HCT116 (cell line): Measurements from ENCODE around the gene PCDH1. TPM values are rescaled to one million over a fixed set of nuclear protein-coding genes. Genes with fewer than 3 reads are reported as not detected.

Experiments used
- ATAC-seq: fragments of 200-7000 bp; cut with Tn5 transposase; 2 replicates; pipeline ENCODE4 v1.9.1; 2020; ENCODE audit warnings: mild to moderate bottlenecking, moderate library complexity
- BruUV-seq: library from RNA; stranded (reverse); fragments of 400-500 nt; replicated peaks from 2 replicates; lab custom pipeline; 2021; lab: Mats Ljungman, UMichigan
- CTCF ChIA-PET: fragments of 300-600 bp; sonication (Branson Sonifier 250); formaldehyde crosslinking; loops from one replicate; lab custom pipeline; 2021; ENCODE audit warnings: antibody characterized with exemption; lab: Charles Lee
- POLR2A ChIA-PET: fragments of 300-600, 350-600 bp; sonication (Branson Sonifier 250); formaldehyde crosslinking; loops from one replicate; lab custom pipeline; 2021; ENCODE audit warnings: antibody characterized with exemption; lab: Charles Lee
- RAD21 ChIA-PET, 2 experiments: fragments of 300-600 bp; sonication (Branson Sonifier 250); formaldehyde crosslinking; loops; one replicate each; lab custom pipeline; 2023; ENCODE audit warnings: low total read pairs in 2 of 2; ENCODE audit not compliant: uncharacterized antibody in 2 of 2, unreplicated experiment in 2 of 2, low non-redundant PET in 1 of 2; lab: Charles Lee
- DNase-seq: peaks from one replicate; pipeline ENCODE4 v3.0.0-alpha.2; 2010; ENCODE audit warnings: low read depth, low spot score
- H2AFZ ChIP-seq: fragments of 200-600 bp; shearing (Covaris generic), sonication (generic); 2 replicates; pipeline ENCODE4 v1.6.1; 2017; ENCODE audit warnings: low read depth, mixed run types, mixed read lengths, antibody characterized with exemption, low read length; ENCODE audit not compliant: poor library complexity, severe bottlenecking
- H3K27ac ChIP-seq: 2 replicates; pipeline ENCODE4 v1.5.1; 2012; ENCODE audit warnings: low read depth, low read length
- H3K27me3 ChIP-seq: fragments of 200-600 bp; sonication (generic); 2 replicates; pipeline ENCODE4 v1.6.1; 2016; ENCODE audit warnings: mixed run types, low read length, mixed read lengths; ENCODE audit not compliant: insufficient read depth
- H3K36me3 ChIP-seq, 2 experiments: fragments of 200-500 bp in 1 of 2; fragments of 200-600 bp in 1 of 2; sonication (Bioruptor generic) in 1 of 2; sonication (generic) in 1 of 2; 2 replicates each; pipeline versions ENCODE4 v1.5.1 to v1.6.1; 2014 to 2016; ENCODE audit warnings: low read length in 2 of 2, inconsistent platforms in 1 of 2, mixed read lengths in 1 of 2, mixed run types in 1 of 2; ENCODE audit not compliant: insufficient read depth in 2 of 2, control insufficient read depth in 1 of 2
- H3K4me1 ChIP-seq, 2 experiments: fragments of 200-600 bp in 1 of 2; sonication (generic) in 1 of 2; 2 replicates each; pipeline versions ENCODE4 v1.5.1 to v1.6.1; 2012 to 2017; ENCODE audit warnings: low read length in 2 of 2, inconsistent platforms in 1 of 2, mild to moderate bottlenecking in 1 of 2, mixed read lengths in 1 of 2, mixed run types in 1 of 2, moderate library complexity in 1 of 2; ENCODE audit not compliant: insufficient read depth in 2 of 2, control insufficient read depth in 1 of 2
- H3K4me2 ChIP-seq: fragments of 200-600 bp; sonication (generic); 2 replicates; pipeline ENCODE4 v1.6.1; 2017; ENCODE audit warnings: mixed run types, low read length, mixed read lengths
- H3K4me3 ChIP-seq, 2 experiments: fragments of 200-600 bp in 1 of 2; sonication (generic) in 1 of 2; replicated peaks in 1 of 2; 2 replicates each; pipeline ENCODE4 v1.5.1; 2011 to 2016; ENCODE audit warnings: low read length in 2 of 2, control low read depth in 1 of 2, low read depth in 1 of 2, mild to moderate bottlenecking in 1 of 2, mixed read lengths in 1 of 2, mixed run types in 1 of 2
- H3K79me2 ChIP-seq: fragments of 200-600 bp; sonication (generic); 2 replicates; pipeline ENCODE4 v1.6.1; 2017; ENCODE audit warnings: mild to moderate bottlenecking, mixed run types, low read length, moderate library complexity, mixed read lengths; ENCODE audit not compliant: insufficient read depth
- H3K9ac ChIP-seq: fragments of 200-600 bp; sonication (generic); 2 replicates; pipeline ENCODE4 v1.6.1; 2016; ENCODE audit warnings: low read length, mixed read lengths
- H3K9me2 ChIP-seq: fragments of 200-600 bp; sonication (generic), shearing (Covaris generic); 2 replicates; pipeline ENCODE4 v1.6.1; 2017; ENCODE audit warnings: mixed run types, mild to moderate bottlenecking, moderate library complexity; ENCODE audit not compliant: insufficient read depth
- H3K9me3 ChIP-seq, 2 experiments: fragments of 200-500 bp in 1 of 2; fragments of 200-600 bp in 1 of 2; sonication (Bioruptor generic) in 1 of 2; sonication (generic) in 1 of 2; 2 replicates each; pipeline ENCODE4 v1.6.1; 2014 to 2017; ENCODE audit warnings: low read length in 2 of 2, mixed read lengths in 2 of 2, inconsistent platforms in 1 of 2, low read depth in 1 of 2, mild to moderate bottlenecking in 1 of 2, mixed run types in 1 of 2, moderate library complexity in 1 of 2; ENCODE audit not compliant: control insufficient read depth in 1 of 2, insufficient read depth in 1 of 2
- H4K20me1 ChIP-seq: fragments of 200-600 bp; sonication (generic), shearing (Covaris generic); 2 replicates; pipeline ENCODE4 v1.6.1; 2017; ENCODE audit warnings: mixed run types, mild to moderate bottlenecking, moderate library complexity; ENCODE audit not compliant: insufficient read depth
- CTCF ChIP-seq, 3 experiments: fragments of 200-600 bp in 1 of 3; sonication (generic) in 1 of 3; IDR thresholded peaks in 2 of 3; conservative IDR thresholded peaks in 1 of 3; 2 replicates each; pipeline ENCODE4 v1.5.1; 2012 to 2017; ENCODE audit warnings: low read depth in 2 of 3, low read length in 2 of 3, antibody characterized with exemption in 1 of 3, borderline replicate concordance in 1 of 3, control low read depth in 1 of 3, mild to moderate bottlenecking in 1 of 3, mixed read lengths in 1 of 3, mixed run types in 1 of 3, moderate library complexity in 1 of 3; ENCODE audit not compliant: insufficient read depth in 1 of 3
- SP1 ChIP-seq: IDR thresholded peaks from 2 replicates; pipeline ENCODE4 v1.6.1; 2012; ENCODE audit warnings: low read depth
- YY1 ChIP-seq: IDR thresholded peaks from 2 replicates; pipeline ENCODE4 v1.6.1; 2011; ENCODE audit warnings: low read length, low read depth, moderate library complexity, mild to moderate bottlenecking; ENCODE audit not compliant: insufficient replicate concordance; ENCODE audit errors: extremely low read depth
- intact Hi-C: fragments of 100-400 bp; cut with micrococcal nuclease; formaldehyde crosslinking; loops from 2 replicates; pipeline ENCODE4 v1.10.0; 2022
- total RNA-seq: library from RNA; stranded (reverse); gene quantifications from one replicate; pipeline ENCODE4 v1.2.1, GENCODE V29; 2021; ENCODE audit not compliant: unreplicated experiment

The PCDH1 gene
- total RNA-seq, 1 experiment from 2014 or later, result 24.2 TPM

GRCh38 chr5:141878711-141879425 is 658 bp upstream of the PCDH1 start:
- H3K36me3 ChIP-seq, result no peaks in the 10 kb centered on the region
- H4K20me1 ChIP-seq, result no peaks in the 10 kb centered on the region
- peaks cover 13 to 46% of the 10 kb centered on the region in 2 experiments; a peak in 3 of 4 replicates for H3K4me1 ChIP-seq
- H2AFZ ChIP-seq, result peak overlapping the region; percentile 67
- H3K27ac ChIP-seq, result peak overlapping the region; percentile 40; the same call in 1 of the 2 replicates
- ChIA-PET CTCF (interaction anchor here (0.6 to 5.2 kb wide), 24 partner anchors 8 to 289 kb away, joined by 3 to 31 read pairs (median 6); partner anchors contain the start of genes DELE1, HDAC3, RELL2 and RNF14), POLR2A (interaction anchor here (0.6 to 1.6 kb wide), 5 partner anchors 45 to 198 kb away, joined by 3 to 10 read pairs (median 3); partner anchors contain the start of gene ARAP3), RAD21 (interaction anchor here (0.6 to 2.3 kb wide), 12 partner anchors 33 to 186 kb away, joined by 3 to 20 read pairs (median 4); no protein-coding TSS in a partner anchor)
- H3K27me3 ChIP-seq, result peaks cover 4% of the 10 kb centered on the region; the same call in 1 of the 2 replicates
- H3K79me2 ChIP-seq, result peaks cover 2% of the 10 kb centered on the region; the same call in 1 of the 2 replicates
- peak overlapping the region; percentile 100 for H3K4me2 ChIP-seq
- no TSS peak for BruUV-seq
- H3K4me3 ChIP-seq, result peak overlapping the region; percentile 61 to 87
- H3K9ac ChIP-seq, result peak overlapping the region; percentile 40
- DNase-seq, result peak; percentile 86
- no peaks in the 10 kb centered on the region for H3K9me3 ChIP-seq
- intact Hi-C loops, result loop anchor here (1.0 kb wide), 5 partner anchors 65 to 214 kb away; no protein-coding TSS in a partner anchor
- ATAC-seq, result peak; percentile 71
- no peaks in the 10 kb centered on the region for H3K9me2 ChIP-seq
- TF ChIP-seq YY1, result peak; percentile 64
- no peak for TF ChIP-seq SP1
- peak in 2 of 3 experiments; percentile 96 to 99; a peak in 4 of 6 replicates for TF ChIP-seq CTCF (IDR thresholded peaks at IDR 0.05 in 2 of 3, conservative IDR thresholded peaks at IDR 0.05 in 1 of 3; ENCODE audit: borderline replicate concordance in 1 of 3, insufficient read depth in 1 of 3, low read depth in 2 of 3, low read length in 2 of 3)
- TF ChIP-seq, all 23 proteins: peak for 2
